ENCODE data around the gene MR1. TPM values are rescaled to one million over a fixed set of nuclear protein-coding genes. Genes with fewer than 3 reads are reported as not detected.

MR1 gene
- total RNA-seq, 1 donor from 2014 or later = 1.2 TPM

DNA sequence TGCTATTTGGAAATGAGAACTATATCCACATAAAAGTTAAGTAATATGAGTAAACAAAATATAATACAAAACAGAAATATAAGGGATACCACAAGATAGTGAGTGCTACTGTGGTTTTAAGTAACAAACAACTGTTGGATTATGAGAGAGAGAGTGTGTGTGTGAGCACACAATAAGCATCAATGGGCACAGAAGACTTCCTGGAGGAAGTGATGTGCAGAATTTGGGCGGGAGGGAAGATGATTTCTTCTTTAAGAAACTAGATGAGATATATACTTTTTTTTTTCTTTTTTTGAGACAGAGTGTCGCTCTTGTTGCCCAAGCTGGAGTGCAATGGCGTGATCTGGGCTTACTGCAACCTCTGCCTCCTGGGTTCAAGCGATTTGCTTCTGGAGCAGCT lies 46.8 kb downstream of the MR1 start:
- no peak overlapping the region for H3K27ac ChIP-seq (ENCODE audit: low read depth, low read length)
- Mint-ChIP-seq H3K9me3 (ENCODE audit: unreplicated experiment) (no peaks in the 10 kb centered on the region), H3K36me3 (ENCODE audit: low read depth, unreplicated experiment) (no peaks in the 10 kb centered on the region), H3K4me3 (ENCODE audit: unreplicated experiment) (no peak overlapping the region), H3K4me1 (ENCODE audit: low read depth, unreplicated experiment) (peaks cover 30% of the 10 kb centered on the region), H3K27ac (ENCODE audit: unreplicated experiment) (no peak overlapping the region), H3K27me3 (ENCODE audit: low read depth, unreplicated experiment) (peaks cover 3% of the 10 kb centered on the region)
- peaks cover 22% of the 10 kb centered on the region for H3K4me1 ChIP-seq (ENCODE audit: insufficient read depth, low read length)
- H3K9me3 ChIP-seq (ENCODE audit: insufficient read depth, low read depth, low read length) = no peaks in the 10 kb centered on the region
- DNase-seq (ENCODE audit: low read depth) = no peak
- no peak overlapping the region for H3K9ac ChIP-seq (ENCODE audit: low read length)
- no peaks in the 10 kb centered on the region for H4K20me1 ChIP-seq (ENCODE audit: insufficient read depth, low read length)
- H3K79me2 ChIP-seq (ENCODE audit: insufficient read depth, low read length) = no peaks in the 10 kb centered on the region
- H3K4me3 ChIP-seq (ENCODE audit: insufficient read depth, low read depth, low read length) = no peak overlapping the region
- no peak for FAIRE-seq
- H3K36me3 ChIP-seq (ENCODE audit: insufficient read depth, low read length) = no peaks in the 10 kb centered on the region
- H2AFZ ChIP-seq (ENCODE audit: low read depth, low read length) = no peak overlapping the region
- H3K4me2 ChIP-seq (ENCODE audit: low read length) = no peak overlapping the region
- H3K27me3 ChIP-seq (ENCODE audit: insufficient read depth, low read length) = no peaks in the 10 kb centered on the region
- no peak for TF ChIP-seq EZH2 (IDR thresholded peaks at IDR 0.05; ENCODE audit: insufficient read depth, low read length)
- TF ChIP-seq, protein P1, sequence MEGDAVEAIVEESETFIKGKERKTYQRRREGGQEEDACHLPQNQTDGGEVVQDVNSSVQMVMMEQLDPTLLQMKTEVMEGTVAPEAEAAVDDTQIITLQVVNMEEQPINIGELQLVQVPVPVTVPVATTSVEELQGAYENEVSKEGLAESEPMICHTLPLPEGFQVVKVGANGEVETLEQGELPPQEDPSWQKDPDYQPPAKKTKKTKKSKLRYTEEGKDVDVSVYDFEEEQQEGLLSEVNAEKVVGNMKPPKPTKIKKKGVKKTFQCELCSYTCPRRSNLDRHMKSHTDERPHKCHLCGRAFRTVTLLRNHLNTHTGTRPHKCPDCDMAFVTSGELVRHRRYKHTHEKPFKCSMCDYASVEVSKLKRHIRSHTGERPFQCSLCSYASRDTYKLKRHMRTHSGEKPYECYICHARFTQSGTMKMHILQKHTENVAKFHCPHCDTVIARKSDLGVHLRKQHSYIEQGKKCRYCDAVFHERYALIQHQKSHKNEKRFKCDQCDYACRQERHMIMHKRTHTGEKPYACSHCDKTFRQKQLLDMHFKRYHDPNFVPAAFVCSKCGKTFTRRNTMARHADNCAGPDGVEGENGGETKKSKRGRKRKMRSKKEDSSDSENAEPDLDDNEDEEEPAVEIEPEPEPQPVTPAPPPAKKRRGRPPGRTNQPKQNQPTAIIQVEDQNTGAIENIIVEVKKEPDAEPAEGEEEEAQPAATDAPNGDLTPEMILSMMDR (IDR thresholded peaks at IDR 0.05; ENCODE audit: insufficient read depth, low read depth, low read length) = no peak

DNA sequence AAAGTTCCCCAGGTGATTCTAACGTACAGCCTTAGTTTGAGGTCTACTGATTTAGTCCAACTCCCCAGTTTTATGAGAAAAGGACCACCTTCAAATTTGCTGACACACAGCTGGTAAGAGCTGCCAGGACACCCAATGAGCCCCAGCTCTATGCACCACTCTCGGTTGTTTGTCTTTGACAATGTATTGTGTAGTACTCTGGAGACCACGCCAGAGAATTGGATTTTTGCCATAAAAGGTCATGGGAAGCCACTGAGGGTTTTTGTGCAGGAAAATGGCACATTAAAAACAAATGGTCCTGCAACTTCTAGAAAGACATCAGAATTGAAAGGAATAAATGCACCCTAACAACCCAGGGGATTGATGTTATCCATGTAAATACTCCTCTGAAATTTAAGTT lies 47.6 kb downstream of the MR1 start:
- Histone ChIP-seq H3K4me3 (ENCODE audit: insufficient read depth, low read depth, low read length) (no peak overlapping the region), H3K27me3 (ENCODE audit: insufficient read depth, low read length) (no peaks in the 10 kb centered on the region), H3K4me1 (ENCODE audit: insufficient read depth, low read length) (peaks cover 22% of the 10 kb centered on the region), H2AFZ (ENCODE audit: low read depth, low read length) (no peak overlapping the region), H3K79me2 (ENCODE audit: insufficient read depth, low read length) (no peaks in the 10 kb centered on the region), H4K20me1 (ENCODE audit: insufficient read depth, low read length) (no peaks in the 10 kb centered on the region), H3K36me3 (ENCODE audit: insufficient read depth, low read length) (no peaks in the 10 kb centered on the region), H3K9me3 (ENCODE audit: insufficient read depth, low read depth, low read length) (no peaks in the 10 kb centered on the region), H3K4me2 (ENCODE audit: low read length) (no peak overlapping the region), H3K27ac (ENCODE audit: low read depth, low read length) (no peak overlapping the region), H3K9ac (ENCODE audit: low read length) (no peak overlapping the region)
- Mint-ChIP-seq H3K9me3 (ENCODE audit: unreplicated experiment) (no peaks in the 10 kb centered on the region), H3K27ac (ENCODE audit: unreplicated experiment) (no peak overlapping the region), H3K36me3 (ENCODE audit: low read depth, unreplicated experiment) (no peaks in the 10 kb centered on the region), H3K4me3 (ENCODE audit: unreplicated experiment) (no peak overlapping the region), H3K4me1 (ENCODE audit: low read depth, unreplicated experiment) (peaks cover 23% of the 10 kb centered on the region), H3K27me3 (ENCODE audit: low read depth, unreplicated experiment) (peaks cover 3% of the 10 kb centered on the region)
- FAIRE-seq = no peak
- no peak for DNase-seq (ENCODE audit: low read depth)
- TF ChIP-seq, protein P1 (IDR thresholded peaks at IDR 0.05; ENCODE audit: insufficient read depth, low read depth, low read length) = no peak
- no peak for TF ChIP-seq EZH2 (IDR thresholded peaks at IDR 0.05; ENCODE audit: insufficient read depth, low read length)

DNA sequence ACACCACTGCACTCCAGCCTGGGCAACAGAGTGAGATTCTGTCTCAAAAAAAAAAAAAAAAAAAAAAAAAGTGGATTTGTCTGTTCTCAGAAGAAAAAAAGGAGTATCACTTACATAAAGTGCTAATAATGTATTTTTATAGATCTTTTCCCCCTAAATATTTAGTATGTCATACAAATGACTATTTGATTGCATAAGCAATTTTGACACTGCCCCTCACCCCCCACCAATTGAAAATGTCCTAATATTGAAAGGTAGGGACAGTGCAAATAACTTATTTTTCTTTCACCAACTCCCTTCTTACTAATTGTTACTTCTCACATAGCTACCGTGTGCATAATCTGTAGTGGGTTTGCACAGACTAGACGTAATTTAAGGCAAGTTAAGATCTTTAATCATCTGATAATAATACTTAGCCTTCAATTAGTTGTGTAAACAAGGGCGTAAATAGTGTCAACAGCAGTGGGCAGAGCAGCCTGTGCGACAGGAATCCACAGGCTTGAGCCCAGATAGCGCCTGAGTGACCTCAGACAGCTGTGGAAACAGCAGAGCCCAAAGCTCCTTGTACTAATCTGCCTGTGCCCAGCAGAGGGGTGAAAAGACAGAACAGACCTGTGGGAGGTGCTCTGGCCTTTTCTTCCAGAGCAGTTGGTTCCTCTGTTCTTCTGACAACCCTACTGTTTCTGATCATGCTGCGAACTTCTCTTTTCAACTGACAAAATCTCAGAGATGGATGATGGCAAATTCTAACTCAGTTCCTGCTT lies 50.2 kb downstream of the MR1 start:
- Mint-ChIP-seq H3K4me1 (ENCODE audit: low read depth, unreplicated experiment) (peaks cover 12% of the 10 kb centered on the region), H3K4me3 (ENCODE audit: unreplicated experiment) (no peak overlapping the region), H3K27me3 (ENCODE audit: low read depth, unreplicated experiment) (peaks cover 3% of the 10 kb centered on the region), H3K36me3 (ENCODE audit: low read depth, unreplicated experiment) (no peaks in the 10 kb centered on the region), H3K9me3 (ENCODE audit: unreplicated experiment) (no peaks in the 10 kb centered on the region), H3K27ac (ENCODE audit: unreplicated experiment) (no peak overlapping the region)
- no peaks in the 10 kb centered on the region for H3K36me3 ChIP-seq (ENCODE audit: insufficient read depth, low read length)
- FAIRE-seq = no peak
- H3K4me1 ChIP-seq (ENCODE audit: insufficient read depth, low read length) = peaks cover 21% of the 10 kb centered on the region
- H3K4me3 ChIP-seq (ENCODE audit: insufficient read depth, low read depth, low read length) = no peak overlapping the region
- peaks cover 5% of the 10 kb centered on the region for H3K79me2 ChIP-seq (ENCODE audit: insufficient read depth, low read length)
- H3K27ac ChIP-seq (ENCODE audit: low read depth, low read length) = no peak overlapping the region
- H3K9ac ChIP-seq (ENCODE audit: low read length) = no peak overlapping the region
- H4K20me1 ChIP-seq (ENCODE audit: insufficient read depth, low read length) = peaks cover 5% of the 10 kb centered on the region
- no peaks in the 10 kb centered on the region for H3K9me3 ChIP-seq (ENCODE audit: insufficient read depth, low read depth, low read length)
- H3K27me3 ChIP-seq (ENCODE audit: insufficient read depth, low read length) = no peaks in the 10 kb centered on the region
- DNase-seq (ENCODE audit: low read depth) = no peak
- no peak overlapping the region for H3K4me2 ChIP-seq (ENCODE audit: low read length)
- TF ChIP-seq, protein P1 (IDR thresholded peaks at IDR 0.05; ENCODE audit: insufficient read depth, low read depth, low read length) = peak; percentile 12
- no peak for TF ChIP-seq EZH2 (IDR thresholded peaks at IDR 0.05; ENCODE audit: insufficient read depth, low read length)
- H2AFZ ChIP-seq (ENCODE audit: low read depth, low read length) = no peak overlapping the region
